Liver (tissue), 9 donors: ENCODE results near the gene PPP3CA. TPM values are rescaled to one million over a fixed set of nuclear protein-coding genes. Genes with fewer than 3 reads are reported as not detected.

Source experiments
- DNase-seq: peaks from one replicate; pipeline ENCODE4 v3.0.0-alpha.2; 2017; ENCODE audit warnings: low spot score
- H3K27ac ChIP-seq, 2 donors: one replicate each; pipeline ENCODE4 v1.7.0; 2013; ENCODE audit warnings: inconsistent platforms in 2 of 2, low read length in 2 of 2, control low read depth in 1 of 2, low read depth in 1 of 2, mild to moderate bottlenecking in 1 of 2
- H3K27me3 ChIP-seq, 4 donors: one replicate each; pipeline versions ENCODE4 v1.6.1 to v1.7.0; 2013; ENCODE audit warnings: low read length in 3 of 4, inconsistent platforms in 1 of 4, mild to moderate bottlenecking in 1 of 4, moderate library complexity in 1 of 4; ENCODE audit not compliant: control insufficient read depth in 4 of 4, insufficient read depth in 4 of 4
- H3K36me3 ChIP-seq, 4 donors: one replicate each; pipeline versions ENCODE4 v1.6.1 to v1.7.0; 2013; ENCODE audit warnings: low read length in 3 of 4, mild to moderate bottlenecking in 3 of 4, low read depth in 1 of 4, moderate library complexity in 1 of 4; ENCODE audit not compliant: control insufficient read depth in 4 of 4, insufficient read depth in 3 of 4
- H3K4me1 ChIP-seq, 4 donors: one replicate each; pipeline versions ENCODE4 v1.6.1 to v1.7.0; 2013; ENCODE audit warnings: low read length in 3 of 4, mild to moderate bottlenecking in 3 of 4, moderate library complexity in 1 of 4; ENCODE audit not compliant: control insufficient read depth in 4 of 4, insufficient read depth in 4 of 4
- H3K4me3 ChIP-seq, 3 donors: one replicate each; pipeline versions ENCODE4 v1.6.1 to v1.7.0; 2013; ENCODE audit warnings: low read length in 3 of 3, control low read depth in 1 of 3, low read depth in 1 of 3, mild to moderate bottlenecking in 1 of 3
- H3K9ac ChIP-seq, 2 donors: one replicate each; pipeline ENCODE4 v1.7.0; 2013; ENCODE audit warnings: low read length in 2 of 2, mild to moderate bottlenecking in 2 of 2, moderate library complexity in 2 of 2, control low read depth in 1 of 2, low read depth in 1 of 2
- H3K9me3 ChIP-seq, 4 donors: one replicate each; pipeline versions ENCODE4 v1.6.1 to v1.7.0; 2013; ENCODE audit warnings: low read length in 3 of 4; ENCODE audit not compliant: control insufficient read depth in 4 of 4
- EGR1 ChIP-seq, 2 donors: IDR thresholded peaks; 2 replicates each; pipeline ENCODE4 v1.6.1; 2016 to 2018; ENCODE audit warnings: antibody characterized with exemption in 2 of 2, low read depth in 2 of 2
- FOXA1 ChIP-seq: IDR thresholded peaks from 2 replicates; pipeline ENCODE4 v1.6.1; 2016; ENCODE audit warnings: antibody characterized with exemption
- FOXA2 ChIP-seq: IDR thresholded peaks from 2 replicates; pipeline ENCODE4 v1.6.1; 2016; ENCODE audit warnings: antibody characterized with exemption
- GABPA ChIP-seq, 2 donors: IDR thresholded peaks in 1 of 2; conservative IDR thresholded peaks in 1 of 2; 2 replicates each; pipeline ENCODE4 v1.6.1; 2016; ENCODE audit warnings: antibody characterized with exemption in 2 of 2, mild to moderate bottlenecking in 1 of 2, moderate library complexity in 1 of 2
- HNF4A ChIP-seq, 2 donors: conservative IDR thresholded peaks; 2 replicates each; pipeline ENCODE4 v1.6.1; 2016; ENCODE audit warnings: antibody characterized with exemption in 2 of 2, mild to moderate bottlenecking in 2 of 2
- HNF4G ChIP-seq: IDR thresholded peaks from 2 replicates; pipeline ENCODE4 v1.6.1; 2016; ENCODE audit warnings: antibody characterized with exemption
- JUND ChIP-seq, 2 donors: IDR thresholded peaks; 2 replicates each; pipeline ENCODE4 v1.6.1; 2016; ENCODE audit warnings: antibody characterized with exemption in 2 of 2
- NR2F2 ChIP-seq: IDR thresholded peaks from 2 replicates; pipeline ENCODE4 v1.6.1; 2016; ENCODE audit warnings: antibody characterized with exemption
- RAD21 ChIP-seq, 2 donors: IDR thresholded peaks; 2 replicates each; pipeline ENCODE4 v1.6.1; 2016; ENCODE audit warnings: antibody characterized with exemption in 2 of 2, mild to moderate bottlenecking in 2 of 2
- RXRA ChIP-seq, 2 donors: IDR thresholded peaks; 2 replicates each; pipeline ENCODE4 v1.6.1; 2017 to 2018; ENCODE audit warnings: antibody characterized with exemption in 2 of 2, mild to moderate bottlenecking in 1 of 2
- SP1 ChIP-seq: IDR thresholded peaks from 2 replicates; pipeline ENCODE4 v1.6.1; 2018; ENCODE audit warnings: antibody characterized with exemption, mild to moderate bottlenecking
- TAF1 ChIP-seq: conservative IDR thresholded peaks from 2 replicates; pipeline ENCODE4 v1.6.1; 2016; ENCODE audit warnings: antibody characterized with exemption, mild to moderate bottlenecking
- YY1 ChIP-seq: IDR thresholded peaks from 2 replicates; pipeline ENCODE4 v1.6.1; 2016; ENCODE audit warnings: antibody characterized with exemption, mild to moderate bottlenecking
- WGBS: extraction: QIAGEN DNeasy Blood & Tissue Kit; methylation state at CpG from one replicate; pipeline ENCODE4 v1.1.7; 2013; 5-methylcytosine and 5-hydroxymethylcytosine counted together
- polyA plus RNA-seq, 2 donors: library from polyadenylated mRNA; stranded (reverse) in 1 of 2; unstranded in 1 of 2; fragments of 200-250 nt in 1 of 2; fragments of >200 nt in 1 of 2; fragmentation: Nextera tagmentation in 1 of 2; extraction: Ambion mirVana in 1 of 2; gene quantifications; one replicate each; pipeline versions ENCODE4 v1.2.1 to v1.2.3, GENCODE V29; 2013 to 2015
- total RNA-seq, 2 donors: library from RNA; depleted of rRNA; stranded (reverse); fragments of >200 nt; gene quantifications; one replicate each; pipeline ENCODE4 v1.2.3, GENCODE V29; 2014
- TF ChIP-seq, protein P1 (sequence below): IDR thresholded peaks from 2 replicates; pipeline ENCODE4 v1.6.1; 2016; ENCODE audit warnings: antibody characterized with exemption
- TF ChIP-seq, protein P2 (sequence below): IDR thresholded peaks from 2 replicates; pipeline ENCODE4 v1.6.1; 2016; ENCODE audit warnings: antibody characterized with exemption
- TF ChIP-seq, protein P3 (sequence below): IDR thresholded peaks from 2 replicates; pipeline ENCODE4 v1.6.1; 2016; ENCODE audit warnings: antibody characterized with exemption, mild to moderate bottlenecking
- TF ChIP-seq, protein P4 (sequence below): fragments of 150-350 bp; IDR thresholded peaks from 2 replicates; pipeline ENCODE4 v1.5.1; 2017; ENCODE audit warnings: improper control_type of control experiment, low read depth, low read length; ENCODE audit not compliant: missing input control
- TF ChIP-seq, protein P5 (sequence below): IDR thresholded peaks from 2 replicates; pipeline ENCODE4 v1.6.1; 2016; ENCODE audit warnings: antibody characterized with exemption
- donor health status: healthy.
- donor health status: healthy.
- donor health status: healthy.
- donor health status: healthy.
- donor health status: healthy.

The PPP3CA gene
- total and polyA plus RNA-seq, 4 donors: 3.6 to 18.2 (median 14.2) TPM

DNA sequence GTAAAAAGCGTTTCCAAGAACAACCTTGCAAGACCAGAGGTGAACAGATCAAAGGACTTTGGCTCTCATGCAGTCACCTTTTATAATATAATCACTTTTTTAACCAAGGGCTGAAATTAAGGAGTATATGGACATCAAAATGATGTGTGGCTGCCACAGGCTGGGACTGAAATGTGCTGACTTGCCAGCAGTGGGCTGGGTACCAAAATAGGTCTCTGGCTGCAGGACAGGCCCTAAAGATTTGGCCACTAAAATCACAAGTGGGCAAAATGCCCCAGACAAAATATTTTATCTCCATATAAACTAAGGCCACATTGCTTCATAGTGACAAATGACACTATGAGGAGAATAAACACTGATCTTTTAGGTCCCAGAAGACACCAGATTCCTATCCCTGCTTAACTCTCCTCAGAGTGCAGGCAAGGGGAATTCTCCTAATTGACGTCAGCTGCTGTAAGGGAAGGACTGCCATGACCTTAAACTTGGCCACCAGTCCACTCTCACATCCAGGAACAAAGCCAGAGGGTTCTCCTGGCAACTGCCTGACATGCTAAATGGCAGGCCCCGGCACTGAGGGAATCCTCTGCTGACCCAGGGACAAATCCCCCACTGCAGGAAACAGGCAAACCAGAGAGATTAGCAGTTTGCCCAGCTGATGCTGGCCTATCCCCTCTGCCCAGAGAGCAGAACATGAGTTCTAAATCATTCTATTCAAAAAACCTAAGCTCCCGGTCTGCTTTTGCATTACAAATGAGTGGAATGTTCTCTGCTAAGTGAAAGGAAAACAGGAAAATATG, 155.8 kb downstream of the PPP3CA start:
- H3K9me3 ChIP-seq: no peaks in the 10 kb centered on the region
- H3K4me3 ChIP-seq: no peak overlapping the region
- H3K4me1 ChIP-seq: peaks cover 5 to 23% (median 17%) of the 10 kb centered on the region in 4 donors
- H3K36me3 ChIP-seq: no peaks in the 10 kb centered on the region
- H3K9ac ChIP-seq: no peak overlapping the region
- WGBS: 27% methylated on average over 4 of the region's 4 CpGs
- H3K27me3 ChIP-seq: no peaks in the 10 kb centered on the region
- DNase-seq: no peak
- peak overlapping the region; percentile 71 to 81 for H3K27ac ChIP-seq
- TF ChIP-seq JUND (IDR thresholded peaks at IDR 0.05): peak; percentile 68 to 70
- peak; percentile 60 to 64 for TF ChIP-seq HNF4A (conservative IDR thresholded peaks at IDR 0.05)
- TF ChIP-seq RXRA (IDR thresholded peaks at IDR 0.05): peak; percentile 93 to 95
- no peak for TF ChIP-seq TAF1
- TF ChIP-seq GABPA (IDR thresholded peaks at IDR 0.05 in 1 of 2, conservative IDR thresholded peaks at IDR 0.05 in 1 of 2): no peak
- TF ChIP-seq RAD21 (IDR thresholded peaks at IDR 0.05): peak; percentile 35 to 68
- peak; percentile 80 for TF ChIP-seq SP1
- TF ChIP-seq, protein P1, sequence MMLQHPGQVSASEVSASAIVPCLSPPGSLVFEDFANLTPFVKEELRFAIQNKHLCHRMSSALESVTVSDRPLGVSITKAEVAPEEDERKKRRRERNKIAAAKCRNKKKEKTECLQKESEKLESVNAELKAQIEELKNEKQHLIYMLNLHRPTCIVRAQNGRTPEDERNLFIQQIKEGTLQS: peak; percentile 30
- TF ChIP-seq YY1: peak; percentile 82
- TF ChIP-seq FOXA2: peak; percentile 26
- TF ChIP-seq NR2F2: peak; percentile 77
- TF ChIP-seq, protein P2, sequence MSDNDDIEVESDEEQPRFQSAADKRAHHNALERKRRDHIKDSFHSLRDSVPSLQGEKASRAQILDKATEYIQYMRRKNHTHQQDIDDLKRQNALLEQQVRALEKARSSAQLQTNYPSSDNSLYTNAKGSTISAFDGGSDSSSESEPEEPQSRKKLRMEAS: peak; percentile 68
- TF ChIP-seq FOXA1: no peak
- TF ChIP-seq, protein P3, sequence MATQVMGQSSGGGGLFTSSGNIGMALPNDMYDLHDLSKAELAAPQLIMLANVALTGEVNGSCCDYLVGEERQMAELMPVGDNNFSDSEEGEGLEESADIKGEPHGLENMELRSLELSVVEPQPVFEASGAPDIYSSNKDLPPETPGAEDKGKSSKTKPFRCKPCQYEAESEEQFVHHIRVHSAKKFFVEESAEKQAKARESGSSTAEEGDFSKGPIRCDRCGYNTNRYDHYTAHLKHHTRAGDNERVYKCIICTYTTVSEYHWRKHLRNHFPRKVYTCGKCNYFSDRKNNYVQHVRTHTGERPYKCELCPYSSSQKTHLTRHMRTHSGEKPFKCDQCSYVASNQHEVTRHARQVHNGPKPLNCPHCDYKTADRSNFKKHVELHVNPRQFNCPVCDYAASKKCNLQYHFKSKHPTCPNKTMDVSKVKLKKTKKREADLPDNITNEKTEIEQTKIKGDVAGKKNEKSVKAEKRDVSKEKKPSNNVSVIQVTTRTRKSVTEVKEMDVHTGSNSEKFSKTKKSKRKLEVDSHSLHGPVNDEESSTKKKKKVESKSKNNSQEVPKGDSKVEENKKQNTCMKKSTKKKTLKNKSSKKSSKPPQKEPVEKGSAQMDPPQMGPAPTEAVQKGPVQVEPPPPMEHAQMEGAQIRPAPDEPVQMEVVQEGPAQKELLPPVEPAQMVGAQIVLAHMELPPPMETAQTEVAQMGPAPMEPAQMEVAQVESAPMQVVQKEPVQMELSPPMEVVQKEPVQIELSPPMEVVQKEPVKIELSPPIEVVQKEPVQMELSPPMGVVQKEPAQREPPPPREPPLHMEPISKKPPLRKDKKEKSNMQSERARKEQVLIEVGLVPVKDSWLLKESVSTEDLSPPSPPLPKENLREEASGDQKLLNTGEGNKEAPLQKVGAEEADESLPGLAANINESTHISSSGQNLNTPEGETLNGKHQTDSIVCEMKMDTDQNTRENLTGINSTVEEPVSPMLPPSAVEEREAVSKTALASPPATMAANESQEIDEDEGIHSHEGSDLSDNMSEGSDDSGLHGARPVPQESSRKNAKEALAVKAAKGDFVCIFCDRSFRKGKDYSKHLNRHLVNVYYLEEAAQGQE: peak; percentile 26
- TF ChIP-seq, protein P4, sequence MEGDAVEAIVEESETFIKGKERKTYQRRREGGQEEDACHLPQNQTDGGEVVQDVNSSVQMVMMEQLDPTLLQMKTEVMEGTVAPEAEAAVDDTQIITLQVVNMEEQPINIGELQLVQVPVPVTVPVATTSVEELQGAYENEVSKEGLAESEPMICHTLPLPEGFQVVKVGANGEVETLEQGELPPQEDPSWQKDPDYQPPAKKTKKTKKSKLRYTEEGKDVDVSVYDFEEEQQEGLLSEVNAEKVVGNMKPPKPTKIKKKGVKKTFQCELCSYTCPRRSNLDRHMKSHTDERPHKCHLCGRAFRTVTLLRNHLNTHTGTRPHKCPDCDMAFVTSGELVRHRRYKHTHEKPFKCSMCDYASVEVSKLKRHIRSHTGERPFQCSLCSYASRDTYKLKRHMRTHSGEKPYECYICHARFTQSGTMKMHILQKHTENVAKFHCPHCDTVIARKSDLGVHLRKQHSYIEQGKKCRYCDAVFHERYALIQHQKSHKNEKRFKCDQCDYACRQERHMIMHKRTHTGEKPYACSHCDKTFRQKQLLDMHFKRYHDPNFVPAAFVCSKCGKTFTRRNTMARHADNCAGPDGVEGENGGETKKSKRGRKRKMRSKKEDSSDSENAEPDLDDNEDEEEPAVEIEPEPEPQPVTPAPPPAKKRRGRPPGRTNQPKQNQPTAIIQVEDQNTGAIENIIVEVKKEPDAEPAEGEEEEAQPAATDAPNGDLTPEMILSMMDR: no peak
- no peak for TF ChIP-seq EGR1 (IDR thresholded peaks at IDR 0.05; ENCODE audit: low read depth in 2 of 2)
- TF ChIP-seq, protein P5, sequence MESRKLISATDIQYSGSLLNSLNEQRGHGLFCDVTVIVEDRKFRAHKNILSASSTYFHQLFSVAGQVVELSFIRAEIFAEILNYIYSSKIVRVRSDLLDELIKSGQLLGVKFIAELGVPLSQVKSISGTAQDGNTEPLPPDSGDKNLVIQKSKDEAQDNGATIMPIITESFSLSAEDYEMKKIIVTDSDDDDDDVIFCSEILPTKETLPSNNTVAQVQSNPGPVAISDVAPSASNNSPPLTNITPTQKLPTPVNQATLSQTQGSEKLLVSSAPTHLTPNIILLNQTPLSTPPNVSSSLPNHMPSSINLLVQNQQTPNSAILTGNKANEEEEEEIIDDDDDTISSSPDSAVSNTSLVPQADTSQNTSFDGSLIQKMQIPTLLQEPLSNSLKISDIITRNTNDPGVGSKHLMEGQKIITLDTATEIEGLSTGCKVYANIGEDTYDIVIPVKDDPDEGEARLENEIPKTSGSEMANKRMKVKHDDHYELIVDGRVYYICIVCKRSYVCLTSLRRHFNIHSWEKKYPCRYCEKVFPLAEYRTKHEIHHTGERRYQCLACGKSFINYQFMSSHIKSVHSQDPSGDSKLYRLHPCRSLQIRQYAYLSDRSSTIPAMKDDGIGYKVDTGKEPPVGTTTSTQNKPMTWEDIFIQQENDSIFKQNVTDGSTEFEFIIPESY: peak; percentile 34
- TF ChIP-seq HNF4G: no peak
